ENCODE measurements around the gene RHOV.

The RHOV gene

DNA sequence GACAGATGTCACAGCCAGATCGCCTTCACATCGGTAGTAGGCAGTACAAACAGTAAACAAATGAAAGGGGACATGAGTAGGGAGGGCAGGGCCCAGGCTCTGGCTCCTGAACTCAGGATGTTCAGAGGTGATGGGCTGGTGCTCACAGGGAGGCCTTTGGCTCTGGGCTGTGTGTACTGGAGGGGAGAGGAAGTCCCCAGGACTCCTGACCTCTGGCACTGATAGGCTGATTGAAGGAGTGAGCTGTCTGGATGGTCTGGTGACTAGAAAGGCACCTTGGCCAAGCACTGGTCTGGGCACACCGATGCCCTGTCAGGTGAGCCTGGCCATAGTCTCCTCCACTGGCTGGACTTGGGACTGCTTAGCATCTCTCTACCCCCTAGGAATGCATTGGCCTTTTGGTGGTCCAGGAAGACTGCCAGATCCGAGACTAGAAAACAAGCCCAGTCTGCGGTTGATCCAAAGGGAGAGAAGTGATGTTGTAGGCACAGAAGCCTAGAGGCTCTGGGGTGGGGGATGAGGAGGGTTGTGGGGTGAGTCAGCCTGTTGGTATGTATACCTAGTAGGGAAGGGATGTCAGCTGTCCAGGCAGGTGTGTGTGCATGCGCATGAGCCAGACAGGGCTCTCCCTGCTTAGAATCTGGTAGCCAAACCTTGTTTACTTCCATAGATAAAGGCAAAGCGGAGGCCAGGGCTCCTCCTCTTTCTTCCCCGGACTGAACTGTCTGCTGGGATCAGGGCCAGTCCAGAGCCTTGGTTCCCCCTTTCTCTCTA lies 28.3 kb downstream of the RHOV start:
- TF ChIP-seq, protein P1, sequence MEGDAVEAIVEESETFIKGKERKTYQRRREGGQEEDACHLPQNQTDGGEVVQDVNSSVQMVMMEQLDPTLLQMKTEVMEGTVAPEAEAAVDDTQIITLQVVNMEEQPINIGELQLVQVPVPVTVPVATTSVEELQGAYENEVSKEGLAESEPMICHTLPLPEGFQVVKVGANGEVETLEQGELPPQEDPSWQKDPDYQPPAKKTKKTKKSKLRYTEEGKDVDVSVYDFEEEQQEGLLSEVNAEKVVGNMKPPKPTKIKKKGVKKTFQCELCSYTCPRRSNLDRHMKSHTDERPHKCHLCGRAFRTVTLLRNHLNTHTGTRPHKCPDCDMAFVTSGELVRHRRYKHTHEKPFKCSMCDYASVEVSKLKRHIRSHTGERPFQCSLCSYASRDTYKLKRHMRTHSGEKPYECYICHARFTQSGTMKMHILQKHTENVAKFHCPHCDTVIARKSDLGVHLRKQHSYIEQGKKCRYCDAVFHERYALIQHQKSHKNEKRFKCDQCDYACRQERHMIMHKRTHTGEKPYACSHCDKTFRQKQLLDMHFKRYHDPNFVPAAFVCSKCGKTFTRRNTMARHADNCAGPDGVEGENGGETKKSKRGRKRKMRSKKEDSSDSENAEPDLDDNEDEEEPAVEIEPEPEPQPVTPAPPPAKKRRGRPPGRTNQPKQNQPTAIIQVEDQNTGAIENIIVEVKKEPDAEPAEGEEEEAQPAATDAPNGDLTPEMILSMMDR (conservative IDR thresholded peaks at IDR 0.05; ENCODE audit: control insufficient read depth, insufficient read depth, low read depth, low read length): no peak

DNA sequence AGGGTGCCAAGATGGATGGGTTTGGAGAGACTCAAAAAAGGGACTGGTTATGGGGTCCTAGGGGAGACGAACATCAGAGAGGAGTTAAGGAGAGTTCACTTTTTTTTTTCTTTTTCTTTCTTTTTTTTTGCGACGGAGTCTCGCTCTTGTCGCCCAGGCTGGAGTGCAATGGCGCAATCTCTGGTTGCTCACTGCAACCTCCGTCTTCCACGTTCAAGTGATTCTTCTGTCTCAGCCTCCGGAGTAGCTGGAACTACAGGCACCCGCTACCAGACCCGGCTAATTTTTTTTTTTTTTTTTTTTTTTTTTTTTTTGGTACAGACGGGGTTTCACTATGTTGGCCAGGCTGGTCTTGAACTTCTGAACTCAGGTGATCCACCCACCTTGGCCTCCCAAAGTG lies 29.0 kb downstream of the RHOV start:
- H3K4me3 ChIP-seq (ENCODE audit: control insufficient read depth, low read depth, low read length): no peak overlapping the region
- TF ChIP-seq, protein P1 (conservative IDR thresholded peaks at IDR 0.05; ENCODE audit: control insufficient read depth, insufficient read depth, low read depth, low read length): no peak

More for the DNA sequence above, 28.3 kb downstream of the RHOV start:
- DNase-seq (ENCODE audit: low read depth): no peak
- no peak overlapping the region for H3K4me3 ChIP-seq (ENCODE audit: control insufficient read depth, low read depth, low read length)

DNA sequence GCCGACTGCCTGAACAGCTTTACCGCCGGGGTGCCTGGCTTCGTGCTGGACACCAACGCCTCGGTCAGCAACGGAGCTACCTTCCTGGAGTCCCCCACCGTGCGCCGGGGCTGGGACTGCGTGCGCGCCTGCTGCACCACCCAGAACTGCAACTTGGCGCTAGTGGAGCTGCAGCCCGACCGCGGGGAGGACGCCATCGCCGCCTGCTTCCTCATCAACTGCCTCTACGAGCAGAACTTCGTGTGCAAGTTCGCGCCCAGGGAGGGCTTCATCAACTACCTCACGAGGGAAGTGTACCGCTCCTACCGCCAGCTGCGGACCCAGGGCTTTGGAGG lies 29.4 kb downstream of the RHOV start:
- TF ChIP-seq, protein P1 (conservative IDR thresholded peaks at IDR 0.05; ENCODE audit: control insufficient read depth, insufficient read depth, low read depth, low read length): no peak
- no peak for DNase-seq (ENCODE audit: low read depth)
- no peak overlapping the region for H3K4me3 ChIP-seq (ENCODE audit: control insufficient read depth, low read depth, low read length)

More for the DNA sequence above, 29.0 kb downstream of the RHOV start:
- no peak for DNase-seq (ENCODE audit: low read depth)

DNA sequence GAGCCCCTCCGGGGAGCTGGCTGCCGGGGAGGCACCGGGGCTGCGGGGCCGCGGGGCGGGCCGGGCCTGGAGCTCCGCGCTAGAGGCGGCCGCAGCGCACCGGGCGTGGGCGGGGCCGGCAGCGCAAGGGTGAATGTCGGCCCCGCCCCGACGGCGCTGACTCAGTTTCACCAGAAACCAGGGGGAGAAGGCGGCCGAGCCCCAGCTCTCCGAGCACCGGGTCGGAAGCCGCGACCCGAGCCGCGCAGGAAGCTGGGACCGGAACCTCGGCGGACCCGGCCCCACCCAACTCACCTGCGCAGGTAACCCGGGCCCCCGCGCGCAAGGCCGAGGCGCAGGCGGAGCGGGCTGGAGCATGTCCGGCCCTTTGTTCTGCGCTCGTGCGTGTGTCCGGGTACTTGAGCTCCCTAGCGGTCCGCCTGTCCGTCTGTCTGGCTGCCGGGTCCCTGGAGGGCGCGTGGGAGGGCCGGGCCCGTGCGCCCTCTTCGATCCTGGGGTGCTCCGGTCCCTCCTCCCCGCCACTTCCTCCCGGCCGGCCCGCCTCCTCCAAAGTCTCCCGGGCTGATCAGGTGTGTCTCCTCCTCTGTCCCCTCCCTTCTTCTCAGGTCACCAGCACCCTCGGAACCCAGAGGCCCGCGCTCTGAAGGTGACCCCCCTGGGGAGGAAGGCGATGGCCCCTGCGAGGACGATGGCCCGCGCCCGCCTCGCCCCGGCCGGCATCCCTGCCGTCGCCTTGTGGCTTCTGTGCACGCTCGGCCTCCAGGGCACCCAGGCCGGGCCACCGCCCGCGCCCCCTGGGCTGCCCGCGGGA lies 29.9 kb downstream of the RHOV start, which contains the start of gene SPINT1:
Gene SPINT1 (plus strand): TSS at position 164 of the 811 bp plus-strand sequence. CDS start 507 bp downstream, at position 671.
- TF ChIP-seq, protein P1 (conservative IDR thresholded peaks at IDR 0.05; ENCODE audit: control insufficient read depth, insufficient read depth, low read depth, low read length): no peak
- no peak for DNase-seq (ENCODE audit: low read depth)
- H3K4me3 ChIP-seq (ENCODE audit: control insufficient read depth, low read depth, low read length): no peak within 1 kb of the TSS

DNA sequence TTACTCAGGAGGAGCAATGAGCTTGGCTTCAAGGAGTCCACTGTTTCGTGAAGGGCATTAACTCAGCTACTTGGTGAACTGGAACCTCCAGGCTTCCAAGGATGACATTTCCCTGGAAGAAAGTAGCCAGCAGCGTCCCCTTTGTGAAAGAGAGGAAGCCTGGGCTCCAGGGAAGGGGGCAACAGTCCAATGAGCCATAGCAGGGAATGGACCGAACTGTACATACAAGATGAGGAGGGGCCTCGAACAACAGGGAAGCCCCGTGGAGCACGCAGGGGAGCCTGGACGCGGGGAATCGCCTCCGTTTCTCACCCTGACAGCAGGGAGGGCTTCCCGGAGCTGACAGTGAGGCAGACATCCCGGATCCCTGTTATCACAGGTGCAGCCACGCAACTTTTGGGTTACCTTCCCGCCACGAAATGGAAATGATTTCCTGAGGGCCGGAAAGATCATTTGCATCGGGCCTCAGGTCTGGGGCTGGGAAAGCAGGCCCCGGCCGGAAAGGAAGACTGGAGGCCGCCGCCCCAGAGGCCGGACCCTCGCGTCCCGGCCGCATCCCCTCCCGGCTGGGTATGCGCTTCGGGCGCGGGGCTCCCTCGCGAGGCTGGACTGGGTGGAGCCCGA lies 30.7 kb downstream of the RHOV start:
- DNase-seq (ENCODE audit: low read depth): no peak
- no peak overlapping the region for H3K4me3 ChIP-seq (ENCODE audit: control insufficient read depth, low read depth, low read length)
- TF ChIP-seq, protein P1 (conservative IDR thresholded peaks at IDR 0.05; ENCODE audit: control insufficient read depth, insufficient read depth, low read depth, low read length): no peak

DNA sequence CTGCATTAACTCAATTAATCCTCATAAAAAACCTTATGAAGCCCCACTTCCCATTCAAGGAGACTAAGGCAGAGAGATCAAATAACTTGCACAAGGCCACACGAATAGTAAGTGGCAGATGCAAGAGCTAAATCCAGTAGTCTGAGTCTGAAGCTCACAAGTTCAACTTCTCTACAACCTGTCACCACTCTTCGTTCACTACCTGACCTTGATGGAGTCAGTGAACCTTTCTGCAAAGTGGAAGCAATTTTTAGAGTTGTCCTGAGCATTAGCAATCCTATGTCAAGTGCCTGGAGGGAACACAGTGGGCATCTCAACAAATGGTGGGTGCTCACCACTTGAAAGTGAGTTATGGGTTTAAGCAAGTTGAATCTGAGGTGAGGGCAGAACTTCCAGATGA lies 32.3 kb downstream of the RHOV start:
- TF ChIP-seq, protein P1 (conservative IDR thresholded peaks at IDR 0.05; ENCODE audit: control insufficient read depth, insufficient read depth, low read depth, low read length): no peak
- no peak overlapping the region for H3K4me3 ChIP-seq (ENCODE audit: control insufficient read depth, low read depth, low read length)
- DNase-seq (ENCODE audit: low read depth): no peak
